HG03457 (cell line): ENCODE data around the gene KRT35.

Source experiments
- ATAC-seq: cut with Tn5 transposase; IDR thresholded peaks from one replicate; pipeline ENCODE4 v1.9.1; 2021; ENCODE audit warnings: moderate number of reproducible peaks; ENCODE audit not compliant: unreplicated experiment

The KRT35 gene

DNA sequence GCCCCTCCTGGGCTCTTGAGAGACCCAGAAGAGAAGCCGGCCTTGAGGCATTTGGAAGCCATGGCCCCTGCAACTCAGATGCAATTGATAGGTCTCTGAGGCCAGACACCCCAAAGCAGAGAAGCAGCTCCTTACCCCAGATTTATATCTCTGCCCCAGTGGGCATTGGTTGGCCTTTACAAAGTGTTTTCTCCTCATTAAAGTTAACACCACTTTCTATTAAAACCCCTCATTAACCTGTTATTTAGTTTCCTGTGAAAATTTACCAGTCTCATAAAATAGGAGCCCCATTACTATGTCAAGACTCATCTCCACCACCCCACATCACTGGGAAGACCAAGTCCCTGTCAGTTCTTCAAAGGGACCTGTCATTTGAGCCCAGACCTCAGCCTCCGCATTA lies at the start of gene KRT35:
TSS of gene KRT35 (minus strand) at position 116 of the 400 bp plus-strand sequence. CDS start at position 62, 54 bp downstream.
- ATAC-seq = no peak

DNA sequence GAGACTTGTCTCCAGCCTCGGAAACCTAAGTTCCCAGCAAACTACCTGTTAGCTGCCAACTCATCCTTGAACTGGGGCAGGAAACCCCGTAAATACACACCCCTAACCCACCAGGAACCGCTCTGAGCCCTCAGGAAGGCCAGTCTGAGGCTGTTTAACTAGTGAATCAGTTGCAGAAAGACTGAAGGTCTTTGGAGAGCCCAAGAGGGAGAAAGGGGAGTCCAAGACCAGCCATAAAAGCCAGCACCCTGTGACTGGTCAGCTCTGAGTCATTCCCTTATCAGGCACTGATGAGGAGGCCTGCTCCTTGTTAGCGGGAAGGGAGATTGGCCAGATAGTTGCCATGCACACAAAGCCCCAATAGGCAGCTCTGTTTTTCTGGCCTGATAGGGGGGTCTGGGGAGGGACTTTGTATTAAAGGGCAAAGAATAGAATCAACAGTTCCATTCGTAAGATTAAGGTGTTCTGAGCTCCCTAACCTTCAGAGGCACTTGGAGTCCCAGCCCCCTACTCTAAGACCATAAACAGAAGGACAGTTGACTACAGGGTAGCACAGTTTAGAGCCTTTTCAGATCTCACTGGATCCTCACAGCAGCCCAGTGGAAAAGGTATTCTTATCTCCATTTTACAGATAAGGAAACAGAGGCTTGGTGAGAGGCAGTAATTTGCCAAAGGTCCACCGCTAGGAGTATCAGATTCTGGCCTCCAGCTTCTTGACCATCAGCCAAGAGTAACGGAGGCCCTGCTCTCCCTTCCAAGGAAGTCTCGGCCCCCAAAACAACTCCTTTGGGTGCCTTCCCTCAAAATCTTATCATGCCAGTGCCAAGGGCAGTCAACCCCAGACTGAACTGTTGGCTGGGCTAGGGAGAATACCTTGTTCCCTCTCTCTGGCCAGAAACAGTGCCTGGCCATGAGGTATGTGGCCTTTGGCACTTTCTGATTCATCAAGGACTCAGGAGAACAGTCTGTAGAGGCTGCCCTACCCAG lies 49.4 kb upstream of the KRT35 start:
- no peak for ATAC-seq

DNA sequence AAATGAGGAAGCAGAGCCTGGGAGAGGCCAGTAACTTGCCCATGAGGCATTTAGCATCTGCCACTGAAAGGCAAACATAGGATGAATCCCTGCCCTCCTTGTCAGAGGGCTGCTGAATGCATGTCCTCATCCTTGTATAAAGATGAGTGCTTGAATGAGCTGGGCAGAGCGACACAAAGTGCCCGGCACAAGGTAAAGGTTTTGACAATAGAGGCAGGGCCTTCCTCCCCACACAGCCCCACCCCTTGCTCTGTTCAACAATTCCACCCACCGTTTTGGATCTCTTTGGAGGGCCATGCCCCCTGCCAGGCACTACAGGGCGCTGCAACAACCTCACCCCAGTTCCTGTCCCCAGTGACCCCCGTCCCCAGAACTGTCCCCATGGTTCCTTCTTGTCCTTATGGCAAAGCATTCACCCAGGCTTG lies 48.6 kb upstream of the KRT35 start:
- no peak for ATAC-seq

DNA sequence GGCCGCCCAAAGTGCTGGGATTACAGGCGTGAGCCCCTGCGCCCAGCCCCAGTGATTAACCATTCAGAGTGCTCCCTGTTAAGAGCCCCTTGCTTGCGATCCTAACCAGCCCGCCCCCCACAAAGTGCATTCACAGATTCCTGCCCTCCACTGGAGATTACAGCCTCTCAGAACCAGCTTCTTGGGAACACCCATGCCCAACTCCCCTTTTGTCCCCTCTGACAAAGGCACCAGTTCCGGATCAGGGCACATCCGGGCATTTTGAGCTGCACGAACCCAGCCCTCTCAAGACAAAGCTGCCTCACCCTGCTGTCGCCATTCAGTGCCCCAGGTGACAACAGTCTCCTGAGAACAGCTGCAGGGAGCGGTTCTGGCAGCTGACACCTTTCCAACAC lies 48.0 kb upstream of the KRT35 start:
- ATAC-seq = no peak

DNA sequence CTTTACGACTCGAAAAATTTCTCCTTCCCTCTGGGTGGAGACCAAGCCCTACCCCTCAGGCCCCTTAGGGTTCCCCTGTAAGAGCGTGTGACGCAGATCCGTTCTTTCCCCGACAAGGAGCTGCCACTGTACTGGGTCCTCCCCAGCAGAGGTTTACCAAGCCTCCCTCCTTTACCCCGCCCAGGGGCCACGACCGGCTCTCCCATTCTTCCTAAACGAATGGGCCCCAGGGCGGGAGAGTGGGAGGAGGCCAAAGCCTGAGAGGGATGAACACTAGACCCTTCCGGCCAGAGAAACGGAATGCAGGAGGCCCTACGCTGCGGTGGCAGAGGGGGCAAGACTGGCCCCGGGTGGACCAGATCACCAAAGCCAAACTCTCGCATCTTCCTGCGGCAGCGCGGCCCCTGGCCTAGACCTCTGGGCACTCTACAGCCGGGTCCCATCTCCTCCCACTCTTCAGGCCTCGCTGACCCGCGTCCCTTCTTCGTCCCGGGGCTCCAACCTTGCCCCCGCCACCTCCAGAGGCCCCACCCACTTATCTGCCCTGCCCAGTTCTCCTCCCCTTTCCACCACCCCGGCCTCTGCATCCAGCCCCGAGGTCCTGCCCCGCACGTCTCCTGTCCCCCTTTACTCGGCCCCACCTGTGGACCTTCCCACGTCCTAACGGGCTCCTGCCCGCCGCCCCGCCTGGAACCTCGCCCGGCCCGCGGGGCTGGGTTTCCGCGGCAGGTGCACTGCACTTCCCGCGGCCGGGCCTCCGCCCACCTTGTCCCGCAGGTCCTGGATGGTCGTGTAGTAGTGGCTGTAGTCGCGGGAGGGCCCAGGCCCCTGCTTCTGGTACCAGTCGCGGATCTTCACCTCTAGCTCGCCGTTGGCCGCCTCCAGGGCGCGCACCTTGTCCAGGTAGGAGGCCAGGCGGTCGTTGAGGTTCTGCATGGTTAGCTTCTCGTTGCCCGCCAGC lies 46.4 kb upstream of the KRT35 start:
- ATAC-seq = no peak

DNA sequence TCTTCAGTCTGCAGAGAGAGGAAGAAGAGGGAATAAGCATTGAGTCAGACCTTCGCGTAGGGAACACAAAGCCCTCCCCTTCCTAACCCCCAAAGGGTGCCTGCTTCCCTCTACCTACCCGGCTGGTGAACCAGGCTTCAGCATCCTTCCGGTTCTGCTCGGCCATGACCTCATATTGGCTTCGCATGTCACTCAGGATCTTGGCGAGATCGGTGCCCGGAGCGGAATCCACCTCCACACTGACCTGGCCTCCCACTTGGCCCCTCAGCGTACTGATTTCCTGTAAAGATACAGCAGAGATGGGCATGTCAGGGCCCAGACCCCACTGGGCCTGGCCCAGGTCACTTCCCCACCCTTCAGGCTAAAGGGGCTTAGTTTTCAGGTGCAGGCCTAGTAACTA lies 43.3 kb upstream of the KRT35 start:
- no peak for ATAC-seq

DNA sequence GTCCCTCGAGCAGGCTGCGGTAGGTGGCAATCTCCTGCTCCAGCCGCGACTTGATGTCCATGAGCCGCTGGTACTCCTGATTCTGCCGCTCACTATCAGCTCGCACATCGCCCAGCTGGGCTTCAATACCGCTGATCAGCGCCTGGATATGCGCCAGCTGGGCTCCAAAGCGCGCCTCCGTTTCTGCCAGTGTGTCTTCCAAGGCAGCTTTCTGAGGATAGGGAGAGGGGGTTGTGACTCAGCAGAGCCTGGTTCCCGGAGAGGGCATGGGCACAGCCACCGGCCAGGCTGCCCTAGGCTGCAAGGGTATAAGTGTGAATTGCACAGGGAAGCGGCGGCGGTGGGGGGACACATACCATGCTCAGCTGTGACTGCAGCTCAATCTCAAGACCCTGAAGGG lies 42.8 kb upstream of the KRT35 start:
- no peak for ATAC-seq

DNA sequence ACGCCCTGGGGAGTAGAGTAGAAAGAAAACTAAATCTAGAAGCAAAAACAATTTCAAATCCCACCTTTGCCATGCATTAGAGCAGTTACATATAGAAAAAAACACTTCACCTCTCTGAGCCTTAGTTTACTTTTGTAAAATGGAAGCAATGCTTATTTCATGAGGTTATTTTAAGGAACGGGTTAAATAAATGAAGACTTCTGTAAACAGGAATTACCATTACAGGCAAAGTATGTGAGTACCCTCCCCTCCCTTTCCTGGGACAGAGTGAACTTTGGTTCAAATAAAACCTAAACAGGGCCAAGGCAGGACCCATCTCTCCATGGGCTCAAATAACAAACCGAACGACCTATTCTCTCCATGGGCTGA lies 42.3 kb upstream of the KRT35 start:
- no peak for ATAC-seq

DNA sequence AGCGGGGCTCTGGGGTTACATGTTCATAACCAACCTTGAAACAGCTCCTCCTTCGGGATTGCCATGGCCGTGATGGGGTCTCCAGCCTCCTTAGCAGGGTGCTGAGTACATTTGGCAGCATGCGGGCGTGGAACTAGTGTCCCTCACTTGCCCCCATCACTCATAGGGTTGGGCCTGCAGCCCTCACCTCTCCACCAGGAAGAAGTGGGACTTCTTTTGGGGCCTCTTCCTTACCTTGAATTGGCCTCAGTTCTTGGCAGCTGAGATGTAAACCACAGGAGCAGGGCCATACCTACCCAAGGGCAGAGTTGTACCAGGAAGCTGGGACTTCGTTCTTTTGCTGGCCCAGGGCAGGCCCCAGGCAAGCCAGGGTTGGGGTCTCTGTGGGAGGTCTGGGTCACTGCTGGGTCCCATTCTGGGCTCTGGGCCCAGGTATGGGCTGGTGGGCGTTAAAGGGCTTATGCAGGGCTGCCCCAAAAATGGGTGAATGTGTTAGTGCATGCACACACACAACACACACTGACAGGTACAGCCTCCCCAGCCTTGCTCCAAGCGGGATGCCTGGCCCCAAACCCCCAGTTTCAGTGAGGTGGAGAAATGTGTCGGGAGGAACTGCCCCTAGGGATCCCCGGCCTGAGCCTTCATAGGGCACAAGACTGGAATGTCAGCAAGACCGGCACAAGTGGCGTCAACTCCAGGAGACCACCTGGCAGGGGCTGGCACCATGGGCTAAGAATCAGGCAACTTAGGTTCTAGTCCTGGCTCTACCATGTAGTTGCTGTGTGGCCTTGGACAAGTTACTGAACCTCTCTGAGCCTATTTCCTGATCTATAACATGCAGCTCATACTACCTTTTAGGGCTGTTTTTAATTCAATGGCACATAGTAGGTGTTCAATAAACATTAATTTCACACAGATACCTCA lies 41.6 kb upstream of the KRT35 start:
- no peak for ATAC-seq

DNA sequence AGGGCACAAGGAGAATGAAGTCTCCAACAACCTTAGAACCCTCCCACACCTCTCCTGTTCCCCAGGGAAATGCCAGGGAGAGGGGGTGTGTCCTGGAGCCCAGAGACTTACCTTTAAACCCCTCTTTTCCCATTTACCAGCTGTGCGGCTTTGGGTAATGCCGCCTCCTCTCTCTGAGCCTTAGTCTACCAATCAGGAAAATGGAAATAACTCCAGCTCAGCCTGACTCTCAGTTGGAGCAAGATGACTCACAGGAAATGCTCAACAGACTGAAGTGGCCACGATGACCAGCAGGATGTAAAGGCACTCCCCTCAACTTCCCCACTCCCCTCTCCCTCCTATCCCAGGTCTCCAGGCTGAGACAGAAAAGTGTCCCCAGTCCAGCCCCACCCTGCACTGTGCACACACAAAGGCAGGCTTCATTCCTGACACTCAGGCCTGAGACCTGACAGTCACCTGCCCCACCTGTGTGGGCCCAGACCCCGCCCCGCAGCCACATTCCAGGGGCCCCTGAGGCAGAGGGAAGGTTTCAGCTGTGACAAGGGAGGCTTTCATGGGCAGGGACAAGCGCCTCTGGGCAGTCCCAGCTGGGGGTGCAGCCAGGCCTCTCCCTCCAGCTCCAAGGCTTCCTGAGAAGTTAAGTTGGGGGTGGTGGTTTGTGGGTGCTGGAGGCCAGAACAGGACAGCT lies 40.8 kb upstream of the KRT35 start:
- no peak for ATAC-seq

DNA sequence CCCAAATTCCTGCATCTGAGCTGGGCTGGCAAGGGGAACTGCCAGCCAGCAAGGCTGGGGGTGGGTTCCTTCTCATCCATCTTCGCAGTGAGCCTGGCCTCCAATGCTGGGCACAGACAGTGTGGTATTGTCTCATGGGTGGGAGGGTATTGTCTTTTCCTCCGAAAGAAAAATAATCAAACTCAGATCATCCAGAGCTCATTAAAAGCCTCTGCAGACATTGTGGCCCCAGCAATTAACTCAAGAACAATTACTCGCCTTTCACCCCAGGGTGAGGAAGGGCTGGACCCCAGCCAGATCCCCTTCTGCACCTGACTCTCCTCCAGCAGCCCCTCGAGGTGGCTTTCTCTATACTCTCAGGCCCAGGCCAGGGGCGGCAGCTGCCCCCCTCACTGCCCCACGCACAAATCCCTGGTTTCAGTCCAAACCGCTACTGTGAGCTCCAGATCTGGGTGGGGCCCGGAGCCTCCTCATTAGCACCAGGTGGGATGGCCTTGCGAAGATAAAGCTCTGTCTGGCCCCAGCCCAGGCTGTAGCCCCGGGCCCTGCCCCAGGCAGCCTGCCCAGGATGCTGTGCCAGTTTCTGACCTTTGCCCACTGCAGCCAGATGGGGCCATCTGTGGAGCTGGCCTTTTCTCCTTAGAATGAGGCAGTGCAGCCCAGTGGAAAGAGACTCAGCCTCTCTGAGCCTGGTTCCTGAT lies 40.0 kb upstream of the KRT35 start:
- ATAC-seq = no peak

DNA sequence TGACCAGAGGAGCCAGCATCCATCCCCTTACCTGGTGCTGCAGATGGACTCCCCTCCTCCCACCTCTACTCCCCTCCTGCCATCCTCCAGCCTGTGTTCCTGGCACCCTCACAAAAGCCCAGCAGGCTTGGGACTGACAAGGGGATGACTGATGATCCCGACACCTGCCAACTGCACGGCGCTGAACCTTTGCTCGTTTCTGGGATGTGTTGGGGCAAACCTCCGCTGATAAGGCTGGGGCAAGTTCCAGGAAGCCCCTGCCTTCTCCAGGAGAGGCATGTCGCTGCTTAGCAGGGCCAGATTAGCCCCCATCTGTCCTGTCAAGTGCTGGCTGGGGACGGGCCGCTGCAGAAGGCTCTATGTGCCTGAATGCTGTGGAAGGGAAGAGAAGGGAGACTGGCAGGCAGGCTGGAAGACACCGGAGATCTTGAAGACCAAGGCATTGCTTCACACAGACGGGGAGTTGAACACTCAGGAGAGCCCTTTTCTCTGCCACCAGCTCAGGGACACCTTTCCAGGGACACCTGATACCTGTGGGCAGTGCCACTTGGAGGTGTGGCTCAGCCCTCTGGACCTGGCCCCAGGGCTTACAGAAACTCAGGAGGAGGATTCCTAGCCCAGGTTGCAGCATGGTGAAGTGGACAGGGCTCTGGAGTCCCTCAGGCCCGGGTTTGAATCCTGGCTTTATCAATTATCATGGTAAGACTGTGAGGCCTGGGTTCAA lies 38.7 kb upstream of the KRT35 start:
- no peak for ATAC-seq

DNA sequence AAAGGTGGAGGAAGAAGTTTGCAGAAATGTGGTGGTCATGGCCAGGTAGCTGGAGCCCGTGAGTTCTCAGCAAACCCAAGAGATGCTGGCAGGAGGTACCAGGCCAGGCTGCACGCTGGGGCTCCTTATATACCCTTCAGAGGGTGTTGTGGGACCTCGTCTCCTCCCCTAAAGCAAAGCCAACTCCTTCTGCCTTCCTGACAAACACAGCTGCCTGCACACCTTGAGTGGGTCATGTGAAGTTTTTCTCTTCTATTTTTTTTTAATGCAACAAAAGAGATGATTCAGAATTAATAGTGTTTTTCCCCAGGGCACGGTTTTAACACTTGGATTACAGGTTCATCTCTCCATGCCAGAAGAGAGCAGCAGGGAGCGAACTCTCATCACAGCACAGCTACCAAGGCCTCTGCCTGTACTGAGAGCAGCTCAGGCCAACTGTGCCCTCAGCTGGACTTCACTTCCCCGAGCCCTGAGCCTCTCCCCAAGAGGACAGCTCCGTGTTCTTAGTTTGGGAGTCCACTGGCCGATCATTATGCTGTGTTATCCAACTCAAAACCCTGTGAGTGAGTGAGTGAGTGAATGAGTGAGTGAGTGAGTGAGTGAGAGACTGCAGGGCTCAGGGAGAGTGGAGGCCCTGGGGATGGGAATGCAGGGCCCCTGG lies 38.0 kb upstream of the KRT35 start, which contains the start of gene KRT15:
TSS of gene KRT15 (minus strand) at position 102 of the 661 bp plus-strand sequence. CDS start at position 39, 63 bp downstream.
- ATAC-seq = no peak

DNA sequence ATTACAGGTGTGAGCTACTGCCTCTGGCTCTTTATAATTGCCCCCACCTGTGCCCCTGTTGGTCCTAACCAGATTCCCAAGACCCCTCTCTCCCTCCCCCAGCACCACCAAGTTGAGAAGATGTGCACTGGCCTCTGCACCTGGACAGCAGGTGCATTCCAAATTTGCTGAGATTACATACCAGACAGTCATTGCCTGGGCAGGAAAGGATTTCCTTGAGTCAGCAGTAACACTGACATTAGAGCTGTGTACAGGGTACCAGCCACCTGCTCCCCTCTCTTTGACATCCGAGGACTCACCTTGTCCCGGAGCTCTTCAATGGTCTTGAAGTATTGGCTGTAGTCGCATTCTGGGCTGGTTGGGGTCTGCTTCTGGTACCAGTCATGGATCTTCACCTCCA lies 37.1 kb upstream of the KRT35 start:
- ATAC-seq = no peak

DNA sequence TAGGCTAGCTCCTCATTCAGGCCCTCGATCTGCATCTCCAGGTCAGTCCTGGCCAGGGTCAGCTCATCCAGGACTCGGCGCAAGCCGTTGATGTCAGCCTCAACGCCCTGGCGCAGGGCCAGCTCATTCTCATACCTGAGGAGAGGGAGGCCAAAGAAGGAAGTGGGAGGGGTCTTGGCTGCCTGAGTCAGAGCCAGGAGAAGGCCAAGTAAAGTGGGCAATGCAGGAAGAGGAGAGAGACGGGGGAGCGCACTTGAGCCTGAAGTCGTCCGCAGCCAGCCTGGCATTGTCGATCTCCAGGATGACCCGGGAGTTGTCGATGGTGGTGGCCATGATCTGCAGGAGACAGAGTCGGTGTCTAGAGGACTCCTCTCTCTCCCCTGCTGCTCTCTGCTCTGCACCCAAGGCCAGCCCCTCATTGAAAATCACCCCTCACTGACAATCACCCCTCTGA lies 35.9 kb upstream of the KRT35 start:
- no peak for ATAC-seq

DNA sequence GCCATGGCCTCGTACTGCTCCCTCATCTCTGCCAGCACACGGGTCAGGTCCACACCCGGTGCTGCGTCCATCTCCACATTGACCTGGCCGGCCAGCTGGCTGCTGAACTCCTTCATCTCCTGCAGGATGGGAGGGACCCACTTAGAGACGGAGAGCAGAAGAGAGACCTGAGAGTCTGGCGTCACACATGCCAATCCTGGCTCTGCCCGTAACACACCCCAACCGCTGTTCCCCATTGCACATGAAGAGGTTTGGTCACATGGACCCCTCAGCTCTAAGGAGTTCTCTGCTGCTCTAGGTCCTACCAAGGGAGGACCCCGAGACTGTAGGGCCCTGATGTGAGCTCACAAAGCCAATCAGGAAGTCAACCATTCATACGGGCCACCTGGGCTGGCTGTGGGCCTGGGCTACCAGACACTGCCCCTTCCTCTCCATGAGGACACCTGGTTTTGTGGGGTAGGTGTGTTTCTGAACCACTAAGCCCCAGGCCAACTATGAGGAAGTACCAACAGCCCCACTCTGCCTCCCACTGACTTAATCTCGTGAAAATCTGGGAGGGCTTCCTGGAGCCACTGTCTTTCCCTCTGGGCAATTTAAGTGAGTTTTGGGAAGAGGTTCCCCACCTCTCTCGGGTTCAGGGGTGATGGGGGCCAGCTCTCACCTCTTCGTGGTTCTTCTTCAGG lies 35.3 kb upstream of the KRT35 start:
- no peak for ATAC-seq

DNA sequence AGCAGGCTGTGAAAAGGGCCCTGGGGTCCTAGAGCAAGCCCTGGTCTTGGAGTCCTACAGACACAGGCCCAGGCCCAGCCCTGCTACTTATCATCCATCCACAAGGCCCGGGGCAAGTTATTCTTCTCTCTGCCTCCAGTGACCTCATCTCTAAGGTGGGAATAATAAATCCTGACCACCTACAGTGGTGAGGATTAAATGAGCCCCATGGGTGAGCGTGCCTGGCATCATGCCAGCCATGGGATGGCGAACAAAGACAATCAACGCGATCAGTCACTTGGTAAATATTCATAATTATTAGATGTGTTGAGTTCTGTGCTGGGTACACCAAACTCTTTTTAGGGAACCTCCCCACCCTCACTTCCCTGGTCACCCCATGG lies 32.2 kb upstream of the KRT35 start:
- no peak for ATAC-seq
